H9 (cell line): ENCODE data around the gene HHAT. TPM values are rescaled to one million over a fixed set of nuclear protein-coding genes. Genes with fewer than 3 reads are reported as not detected.

Experiments
- DNase-seq: peaks from one replicate; pipeline ENCODE4 v3.0.0-alpha.2; 2017
- H2AFZ ChIP-seq: one replicate; pipeline ENCODE4 v1.6.1; 2013; ENCODE audit warnings: mild to moderate bottlenecking, low read length, control low read depth, moderate library complexity
- H2AK5ac ChIP-seq: 2 replicates; pipeline ENCODE4 v1.6.1; 2013; ENCODE audit warnings: low read length, control low read depth, mixed read lengths; ENCODE audit not compliant: insufficient read length
- H2BK120ac ChIP-seq: one replicate; pipeline ENCODE4 v1.6.1; 2013; ENCODE audit warnings: low read depth, mild to moderate bottlenecking, low read length, control low read depth, inconsistent platforms; ENCODE audit not compliant: poor library complexity, severe bottlenecking
- H2BK12ac ChIP-seq: 2 replicates; pipeline ENCODE4 v1.6.1; 2013; ENCODE audit warnings: low read length, control low read depth, mixed read lengths, low read depth; ENCODE audit not compliant: insufficient read length
- H2BK15ac ChIP-seq: 2 replicates; pipeline ENCODE4 v1.6.1; 2013; ENCODE audit warnings: low read depth, low read length, control low read depth
- H2BK20ac ChIP-seq: one replicate; pipeline ENCODE4 v1.6.1; 2013; ENCODE audit warnings: low read depth, mild to moderate bottlenecking, low read length, control low read depth, inconsistent platforms; ENCODE audit not compliant: poor library complexity, severe bottlenecking
- H2BK5ac ChIP-seq: 2 replicates; pipeline ENCODE4 v1.6.1; 2013; ENCODE audit warnings: low read length, control low read depth, mixed read lengths; ENCODE audit not compliant: insufficient read length
- H3K14ac ChIP-seq: 2 replicates; pipeline ENCODE4 v1.6.1; 2013; ENCODE audit warnings: low read length, control low read depth; ENCODE audit not compliant: insufficient read depth
- H3K18ac ChIP-seq: 2 replicates; pipeline ENCODE4 v1.6.1; 2013; ENCODE audit warnings: low read depth, mild to moderate bottlenecking, mixed read lengths, low read length, control low read depth; ENCODE audit not compliant: insufficient read length
- H3K23ac ChIP-seq: 2 replicates; pipeline ENCODE4 v1.6.1; 2013; ENCODE audit warnings: low read length, control low read depth, mixed read lengths, low read depth; ENCODE audit not compliant: insufficient read length
- H3K23me2 ChIP-seq: 2 replicates; pipeline ENCODE4 v1.6.1; 2013; ENCODE audit warnings: low read depth, mild to moderate bottlenecking, mixed read lengths, low read length, control low read depth; ENCODE audit not compliant: insufficient read length, poor library complexity, severe bottlenecking
- H3K27ac ChIP-seq: 2 replicates; pipeline ENCODE4 v1.5.1; 2013; ENCODE audit warnings: low read length, control low read depth, mixed read lengths, low read depth; ENCODE audit not compliant: insufficient read length
- H3K27me3 ChIP-seq: 2 replicates; pipeline ENCODE4 v1.6.1; 2013; ENCODE audit warnings: low read length, control low read depth, inconsistent platforms; ENCODE audit not compliant: insufficient read depth
- H3K4ac ChIP-seq: 2 replicates; pipeline ENCODE4 v1.6.1; 2013; ENCODE audit warnings: low read depth, mild to moderate bottlenecking, control low read depth, inconsistent platforms, low read length, moderate library complexity
- H3K4me1 ChIP-seq: 2 replicates; pipeline ENCODE4 v1.6.1; 2013; ENCODE audit warnings: low read length, control low read depth, inconsistent platforms; ENCODE audit not compliant: insufficient read depth
- H3K4me2 ChIP-seq: 2 replicates; pipeline ENCODE4 v1.6.1; 2013; ENCODE audit warnings: low read length, control low read depth, mixed read lengths; ENCODE audit not compliant: insufficient read length, insufficient read depth
- H3K56ac ChIP-seq: 2 replicates; pipeline ENCODE4 v1.6.1; 2013; ENCODE audit warnings: low read depth, mild to moderate bottlenecking, mixed read lengths, low read length, control low read depth; ENCODE audit not compliant: insufficient read length
- H3K79me1 ChIP-seq: 2 replicates; pipeline ENCODE4 v1.6.1; 2013; ENCODE audit warnings: low read depth, mild to moderate bottlenecking, moderate library complexity, low read length, control low read depth, inconsistent platforms; ENCODE audit not compliant: insufficient read depth, poor library complexity, severe bottlenecking
- H3K79me2 ChIP-seq: 2 replicates; pipeline ENCODE4 v1.6.1; 2013; ENCODE audit warnings: low read length, control low read depth, inconsistent platforms; ENCODE audit not compliant: insufficient read depth
- H3K9ac ChIP-seq: 2 replicates; pipeline ENCODE4 v1.6.1; 2013; ENCODE audit warnings: low read length, control low read depth, mixed read lengths; ENCODE audit not compliant: insufficient read length; ENCODE audit errors: extremely low read depth
- H3K9me3 ChIP-seq: one replicate; pipeline ENCODE4 v1.6.1; 2013; ENCODE audit warnings: low read depth, low read length, inconsistent platforms; ENCODE audit not compliant: control insufficient read depth
- H3T11ph ChIP-seq: one replicate; pipeline ENCODE4 v1.6.1; 2013; ENCODE audit warnings: mild to moderate bottlenecking, low read length, control low read depth, inconsistent platforms
- H4K20me1 ChIP-seq: one replicate; pipeline ENCODE4 v1.6.1; 2013; ENCODE audit not compliant: control insufficient read depth, insufficient read length, insufficient read depth
- H4K5ac ChIP-seq: 2 replicates; pipeline ENCODE4 v1.6.1; 2013; ENCODE audit warnings: low read depth, mild to moderate bottlenecking, mixed read lengths, low read length, control low read depth; ENCODE audit not compliant: insufficient read length
- H4K8ac ChIP-seq: replicated peaks from 2 replicates; pipeline ENCODE4 v1.6.1; 2013; ENCODE audit warnings: low read length, control low read depth, mixed read lengths, low read depth; ENCODE audit not compliant: insufficient read length
- H4K91ac ChIP-seq: 2 replicates; pipeline ENCODE4 v1.6.1; 2013; ENCODE audit warnings: low read depth, mild to moderate bottlenecking, moderate library complexity, mixed read lengths, low read length, control low read depth; ENCODE audit not compliant: insufficient read length
- H3K27ac Mint-ChIP-seq, 3 experiments: 2 replicates in 2 of 3; 3 replicates in 1 of 3; pipeline ENCODE4 v1.8.0; 2020 to 2021; ENCODE audit warnings: mixed read lengths in 3 of 3, mild to moderate bottlenecking in 1 of 3, moderate library complexity in 1 of 3
- H3K27me3 Mint-ChIP-seq: 2 replicates; pipeline ENCODE4 v1.8.0; 2021; ENCODE audit warnings: low read depth, mild to moderate bottlenecking, moderate library complexity, mixed read lengths
- H3K36me3 Mint-ChIP-seq, 3 experiments: 2 replicates in 2 of 3; 3 replicates in 1 of 3; pipeline ENCODE4 v1.8.0; 2020 to 2021; ENCODE audit warnings: low read depth in 3 of 3, mixed read lengths in 3 of 3; ENCODE audit not compliant: insufficient read depth in 1 of 3
- H3K4me1 Mint-ChIP-seq, 2 experiments: 2 replicates each; pipeline ENCODE4 v1.8.0; 2020; ENCODE audit warnings: mixed read lengths in 2 of 2
- H3K4me3 Mint-ChIP-seq, 2 experiments: 2 replicates in 1 of 2; 3 replicates in 1 of 2; pipeline ENCODE4 v1.8.0; 2020 to 2021; ENCODE audit warnings: mild to moderate bottlenecking in 2 of 2, mixed read lengths in 2 of 2, moderate library complexity in 1 of 2
- H3K9me3 Mint-ChIP-seq, 2 experiments: 2 replicates in 1 of 2; 3 replicates in 1 of 2; pipeline ENCODE4 v1.8.0; 2020; ENCODE audit warnings: mild to moderate bottlenecking in 2 of 2, mixed read lengths in 2 of 2, moderate library complexity in 1 of 2
- CTCF ChIP-seq: fragments of 200-600 bp; sonication (generic); conservative IDR thresholded peaks from 3 replicates; pipeline ENCODE4 v1.8.0; 2021; ENCODE audit warnings: antibody characterized with exemption, mild to moderate bottlenecking
- WGBS: extraction: QIAGEN DNeasy Blood & Tissue Kit; methylation state at CpG from one replicate; pipeline ENCODE4 v1.1.7; 2013; ENCODE audit warnings: missing lambda C conversion rate, low lambda C conversion rate, mixed read lengths; ENCODE audit not compliant: insufficient read length; ENCODE audit errors: extremely low coverage; 5-methylcytosine and 5-hydroxymethylcytosine counted together
- total RNA-seq: library from RNA; stranded (reverse); gene quantifications from 2 replicates; pipeline ENCODE4 v1.2.1, GENCODE V29; 2021

HHAT gene
- total RNA-seq, 1 experiment from 2014 or later: 0.48 TPM

GRCh38 chr1:210645582-210646257, 317.0 kb downstream of the HHAT start:
- no peak overlapping the region for H2AK5ac ChIP-seq
- H3K36me3 Mint-ChIP-seq: no peaks in the 10 kb centered on the region
- no peak for DNase-seq
- H2BK120ac ChIP-seq: no peak overlapping the region
- no peak overlapping the region for H4K8ac ChIP-seq
- no peaks in the 10 kb centered on the region for H4K20me1 ChIP-seq
- no peaks in the 10 kb centered on the region for H3K23me2 ChIP-seq
- H3K18ac ChIP-seq: no peak overlapping the region
- WGBS: no CpG with 5 or more reads among the region's 7 CpGs
- no peak overlapping the region for H4K5ac ChIP-seq
- no peaks in the 10 kb centered on the region for H3K79me2 ChIP-seq
- H2BK20ac ChIP-seq: no peak overlapping the region
- no peaks in the 10 kb centered on the region for H3K4me1 ChIP-seq
- H3K14ac ChIP-seq: no peak overlapping the region
- H3K4ac ChIP-seq: no peak overlapping the region
- no peak overlapping the region for H3K4me2 ChIP-seq
- no peak overlapping the region for H2AFZ ChIP-seq
- H3K27ac Mint-ChIP-seq: peak overlapping the region in 2 of 3 experiments; percentile 74 to 83; a peak in 4 of 7 replicates
- no peak overlapping the region for H3K56ac ChIP-seq
- no peak overlapping the region for H2BK15ac ChIP-seq
- H3K4me1 Mint-ChIP-seq: peaks cover 9% of the 10 kb centered on the region in 2 experiments
- H3K27ac ChIP-seq: no peak overlapping the region
- H4K91ac ChIP-seq: no peak overlapping the region
- H3K23ac ChIP-seq: no peak overlapping the region
- no peaks in the 10 kb centered on the region for H3K9me3 Mint-ChIP-seq
- no peak for TF ChIP-seq CTCF
- H3K9ac ChIP-seq: no peak overlapping the region
- no peaks in the 10 kb centered on the region for H3K9me3 ChIP-seq
- H3K79me1 ChIP-seq: no peaks in the 10 kb centered on the region
- no peaks in the 10 kb centered on the region for H3K27me3 ChIP-seq
- H2BK5ac ChIP-seq: no peak overlapping the region
- H3K27me3 Mint-ChIP-seq: no peaks in the 10 kb centered on the region
- H3T11ph ChIP-seq: no peak overlapping the region
- H3K4me3 Mint-ChIP-seq: no peak overlapping the region
- H2BK12ac ChIP-seq: no peak overlapping the region
